ENCODE results near the gene DEFB121. TPM values are rescaled to one million over a fixed set of nuclear protein-coding genes. Genes with fewer than 3 reads are reported as not detected.

DEFB121 gene
- not detected in 2 replicates for total RNA-seq (2013; cell fraction: nucleolus; rRNA removed)
- total RNA-seq (2014; rRNA removed): not detected in 2 replicates
- not detected in 2 replicates for total RNA-seq (2014; rRNA removed; fragmentation: Illumina TruSeq; extraction: Trizol)
- not detected in 2 replicates for total RNA-seq (2021)
- polyA plus RNA-seq (2011; ENCODE audit: low read depth): not detected
- not detected in 2 replicates for polyA plus RNA-seq (2011; rRNA removed)
- polyA plus RNA-seq (2011; cell fraction: cytosol; rRNA removed): not detected in 2 replicates
- not detected in 2 replicates for polyA plus RNA-seq (2011; cell fraction: nucleus; rRNA removed)
- polyA plus RNA-seq (2012): not detected in 2 replicates
- polyA plus RNA-seq (2014; fragmentation: Illumina TruSeq; extraction: Trizol): not detected in 2 replicates
- polyA plus RNA-seq (2014; fragmentation: Nextera tagmentation; extraction: Ambion mirVana): not detected
- polyA plus RNA-seq (2014; rRNA removed): not detected in 2 replicates
- not detected for polyA plus RNA-seq (2016; fragmentation: Nextera tagmentation; extraction: Ambion mirVana)
- not detected in 2 replicates for polyA minus RNA-seq (2011; rRNA and poly(A)+ RNA removed)
- polyA minus RNA-seq (2011; cell fraction: cytosol; rRNA and poly(A)+ RNA removed): not detected in 2 replicates
- not detected in 2 replicates for polyA minus RNA-seq (2011; cell fraction: nucleus; rRNA and poly(A)+ RNA removed)
- Bru-seq, nascent RNA: not detected
- BruChase-seq, experiment 1, labeled RNA remaining after a 6-hour chase: not detected
- BruChase-seq, experiment 2, labeled RNA remaining after a 2-hour chase: not detected
- long read RNA-seq, experiment 1: 0 reads
- long read RNA-seq, experiment 2: 0 reads

- BruUV-seq (replicated peaks): no TSS peak
- H3K9me3 ChIP-seq (replicated peaks; ENCODE audit: control insufficient read depth, insufficient read depth, low read length): no peaks in the 10 kb centered on the region
- H3K4me1 ChIP-seq (ENCODE audit: control insufficient read depth, insufficient read depth, low read length): no peaks in the 10 kb centered on the region
- WGBS (ENCODE audit: insufficient coverage, insufficient replicate concordance, low lambda C conversion rate, missing lambda C conversion rate): 28% methylated on average over 3 of the region's 3 CpGs
- no peak within 1 kb of the TSS for H3K9ac ChIP-seq (ENCODE audit: control insufficient read depth, insufficient read depth, low read length)
- RAD21 ChIA-PET (ENCODE audit: unreplicated experiment): no interaction called here
- H3K4me2 ChIP-seq (ENCODE audit: control insufficient read depth, insufficient read depth): no peak within 1 kb of the TSS
- H3K36me3 ChIP-seq (ENCODE audit: control insufficient read depth in 2 of 2, insufficient read depth in 2 of 2, low read length in 1 of 2): no peaks in the 10 kb centered on the region
- H3K27me3 ChIP-seq (replicated peaks in 1 of 2; ENCODE audit: control insufficient read depth in 2 of 2, insufficient read depth in 2 of 2, low read length in 1 of 2): no peaks in the 10 kb centered on the region
- no peak within 1 kb of the TSS for H3K27ac ChIP-seq (ENCODE audit: control insufficient read depth, insufficient read depth)
- SMC1A ChIA-PET (ENCODE audit: uncharacterized antibody, unreplicated experiment): no interaction called here
- H4K20me1 ChIP-seq (ENCODE audit: control insufficient read depth, insufficient read depth): no peaks in the 10 kb centered on the region
- POLR2A ChIA-PET: no interaction called here
- in situ Hi-C loops (cut with MboI) (no loop called here), intact Hi-C loops (cut with micrococcal nuclease; ENCODE audit: unreplicated experiment) (no loop called here)
- no peak within 1 kb of the TSS for H2AFZ ChIP-seq (ENCODE audit: control insufficient read depth, low read depth, low read length)
- H3K79me2 ChIP-seq (ENCODE audit: control insufficient read depth, insufficient read depth, low read length): no peaks in the 10 kb centered on the region
- no peak for FAIRE-seq
- CTCF ChIA-PET: no interaction called here
- DNase-seq (ENCODE audit: low read depth, low spot score): no peak
- ATAC-seq: no peak
- no peak within 1 kb of the TSS for H3K4me3 ChIP-seq
- TF ChIP-seq BCL11A (IDR thresholded peaks at IDR 0.05; ENCODE audit: low read depth, low read length): no peak
- no peak for TF ChIP-seq MEF2A (IDR thresholded peaks at IDR 0.05; ENCODE audit: insufficient read depth, low read depth, low read length)
- TF ChIP-seq GABPA (IDR thresholded peaks at IDR 0.05; ENCODE audit: low read depth): no peak
- no peak for TF ChIP-seq ATF2 (IDR thresholded peaks at IDR 0.05; ENCODE audit: low read length)
- TF ChIP-seq RCOR1 (conservative IDR thresholded peaks at IDR 0.05; ENCODE audit: low read depth, low read length): no peak
- TF ChIP-seq RELB (IDR thresholded peaks at IDR 0.05; ENCODE audit: low read depth): no peak
- no peak for TF ChIP-seq MXI1 (IDR thresholded peaks at IDR 0.05; ENCODE audit: low read depth, low read length)
- no peak for TF ChIP-seq SMAD5 (IDR thresholded peaks at IDR 0.05; ENCODE audit: low read depth)
- no peak for TF ChIP-seq IRF5 (IDR thresholded peaks at IDR 0.05; ENCODE audit: borderline replicate concordance)
- TF ChIP-seq STAT1 (conservative IDR thresholded peaks at IDR 0.05): no peak
- no peak for TF ChIP-seq USF1 (IDR thresholded peaks at IDR 0.05; ENCODE audit: borderline replicate concordance, extremely low read length, insufficient read depth, low read depth, low read length)
- TF ChIP-seq TARDBP (IDR thresholded peaks at IDR 0.05; ENCODE audit: borderline replicate concordance): no peak
- TF ChIP-seq CEBPB (IDR thresholded peaks at IDR 0.05; ENCODE audit: borderline replicate concordance in 1 of 2, low read depth in 2 of 2, low read length in 2 of 2): no peak
- TF ChIP-seq SREBF1 (IDR thresholded peaks at IDR 0.05; ENCODE audit: low read length): no peak
Observed at GRCh38 chr20:31406115-31406514, at the start of gene DEFB121. Gene DEFB121 (minus strand): TSS chr20:31406215. CDS start chr20:31406152, 63 bp downstream.

Data from GM12878 (cell line).